Natural killer cell (primary cell): ENCODE measurements around the gene FAM13A. TPM values are rescaled to one million over a fixed set of nuclear protein-coding genes. Genes with fewer than 3 reads are reported as not detected.

ENCODE experiments used
- ATAC-seq, 3 donors: fragments of 150-1000 bp in 2 of 3; fragments of 200-7000 bp in 1 of 3; cut with Tn5 transposase; 1 replicate in 1 of 3; 2 replicates in 2 of 3; pipeline ENCODE4 v1.10.0; 2021; ENCODE audit warnings: mild to moderate bottlenecking in 2 of 3, moderate library complexity in 2 of 3
- DNase-seq, 2 donors: peaks; one replicate each; pipeline versions ENCODE4 v3.0.0 to v3.0.0-alpha.2; 2013 to 2021; ENCODE audit warnings: mixed read lengths in 1 of 2
- H3K27ac ChIP-seq: one replicate; pipeline ENCODE4 v1.5.1; 2013; ENCODE audit warnings: mild to moderate bottlenecking, low read length
- H3K27me3 ChIP-seq: one replicate; pipeline ENCODE4 v1.6.1; 2013; ENCODE audit warnings: low read length; ENCODE audit not compliant: control insufficient read depth, insufficient read depth
- H3K36me3 ChIP-seq: one replicate; pipeline ENCODE4 v1.6.1; 2013; ENCODE audit warnings: low read length; ENCODE audit not compliant: control insufficient read depth, insufficient read depth
- H3K4me1 ChIP-seq: one replicate; pipeline ENCODE4 v1.6.1; 2013; ENCODE audit warnings: low read length; ENCODE audit not compliant: control insufficient read depth, insufficient read depth
- H3K4me3 ChIP-seq: one replicate; pipeline ENCODE4 v1.5.1; 2013; ENCODE audit warnings: low read length
- H3K9me3 ChIP-seq: one replicate; pipeline ENCODE4 v1.6.1; 2013; ENCODE audit warnings: low read length; ENCODE audit not compliant: control insufficient read depth, insufficient read depth
- H3K27ac Mint-ChIP-seq, 2 donors: one replicate each; pipeline ENCODE4 v1.8.0; 2022; ENCODE audit warnings: mild to moderate bottlenecking in 2 of 2, mixed read lengths in 2 of 2, moderate library complexity in 1 of 2
- H3K27me3 Mint-ChIP-seq, 2 donors: one replicate each; pipeline ENCODE4 v1.8.0; 2022; ENCODE audit warnings: low read depth in 2 of 2, mixed read lengths in 2 of 2
- H3K36me3 Mint-ChIP-seq: one replicate; pipeline ENCODE4 v1.8.0; 2022; ENCODE audit warnings: mixed read lengths
- H3K4me1 Mint-ChIP-seq, 2 donors: one replicate each; pipeline ENCODE4 v1.8.0; 2022; ENCODE audit warnings: mixed read lengths in 2 of 2
- H3K4me3 Mint-ChIP-seq: one replicate; pipeline ENCODE4 v1.8.0; 2022; ENCODE audit warnings: mild to moderate bottlenecking, moderate library complexity, mixed read lengths
- H3K9me3 Mint-ChIP-seq, 2 donors: one replicate each; pipeline ENCODE4 v1.8.0; 2022; ENCODE audit warnings: mixed read lengths in 2 of 2
- WGBS: methylation state at CpG from one replicate; pipeline ENCODE4 v1.1.7; 2013; ENCODE audit warnings: missing lambda C conversion rate; ENCODE audit not compliant: insufficient coverage; 5-methylcytosine and 5-hydroxymethylcytosine counted together
- intact Hi-C: fragments of 100-400 bp; cut with micrococcal nuclease; formaldehyde crosslinking; loops from one replicate; pipeline ENCODE4 v1.14.2; 2022
- total RNA-seq, 4 donors: library from RNA; stranded (reverse); fragments of 120-200 nt in 1 of 4; gene quantifications; one replicate each; pipeline versions ENCODE4 v1.2.3 to v1.2.4, GENCODE V29; 2013 to 2022
- TF ChIP-seq, protein P1 (sequence below): fragments of 200-600 bp; IDR thresholded peaks from one replicate; pipeline ENCODE4 v1.8.0; 2022; ENCODE audit warnings: antibody characterized with exemption

The FAM13A gene
- total RNA-seq, 3 donors from 2014 or later (not counting 1 experiment from before 2014, with no cell fraction given): 8.8 to 10.0 (median 8.9) TPM

DNA sequence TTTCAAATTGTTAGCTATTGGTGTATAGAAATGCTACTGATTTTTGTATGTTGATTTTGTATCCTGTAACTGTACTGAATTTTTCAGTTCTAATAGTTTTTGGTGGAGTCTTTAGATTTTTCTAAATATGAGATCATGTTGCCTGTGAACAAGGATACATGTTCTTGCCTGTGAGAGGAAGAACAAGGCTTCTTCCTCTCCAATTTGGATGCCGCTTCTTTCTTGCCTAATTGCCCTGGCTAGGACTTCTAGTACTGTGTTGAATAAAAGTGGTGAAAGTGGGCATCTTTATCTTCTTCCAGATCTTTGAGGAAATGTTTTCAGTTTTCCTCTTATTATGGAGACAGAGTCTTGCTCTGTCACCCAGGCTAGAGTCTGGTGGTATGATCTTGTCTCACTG, 343.2 kb downstream of the FAM13A start:
- H3K4me3 ChIP-seq: no peak overlapping the region
- no peaks in the 10 kb centered on the region for H3K4me1 ChIP-seq
- H3K27me3 Mint-ChIP-seq: no peaks in the 10 kb centered on the region
- peak overlapping the region in 1 of 2 donors; percentile 4 for H3K27ac Mint-ChIP-seq
- H3K9me3 Mint-ChIP-seq: peaks cover 5 to 10% of the 10 kb centered on the region in 2 donors
- H3K36me3 Mint-ChIP-seq: peaks cover 45% of the 10 kb centered on the region
- H3K4me3 Mint-ChIP-seq: no peak overlapping the region
- intact Hi-C loops: no loop called here
- 100% methylated on average over 1 of the region's 1 CpG for WGBS
- no peaks in the 10 kb centered on the region for H3K27me3 ChIP-seq
- H3K9me3 ChIP-seq: peaks cover 11% of the 10 kb centered on the region
- H3K36me3 ChIP-seq: peaks cover 39% of the 10 kb centered on the region
- DNase-seq (no peak), ATAC-seq (no peak)
- TF ChIP-seq, protein P1, sequence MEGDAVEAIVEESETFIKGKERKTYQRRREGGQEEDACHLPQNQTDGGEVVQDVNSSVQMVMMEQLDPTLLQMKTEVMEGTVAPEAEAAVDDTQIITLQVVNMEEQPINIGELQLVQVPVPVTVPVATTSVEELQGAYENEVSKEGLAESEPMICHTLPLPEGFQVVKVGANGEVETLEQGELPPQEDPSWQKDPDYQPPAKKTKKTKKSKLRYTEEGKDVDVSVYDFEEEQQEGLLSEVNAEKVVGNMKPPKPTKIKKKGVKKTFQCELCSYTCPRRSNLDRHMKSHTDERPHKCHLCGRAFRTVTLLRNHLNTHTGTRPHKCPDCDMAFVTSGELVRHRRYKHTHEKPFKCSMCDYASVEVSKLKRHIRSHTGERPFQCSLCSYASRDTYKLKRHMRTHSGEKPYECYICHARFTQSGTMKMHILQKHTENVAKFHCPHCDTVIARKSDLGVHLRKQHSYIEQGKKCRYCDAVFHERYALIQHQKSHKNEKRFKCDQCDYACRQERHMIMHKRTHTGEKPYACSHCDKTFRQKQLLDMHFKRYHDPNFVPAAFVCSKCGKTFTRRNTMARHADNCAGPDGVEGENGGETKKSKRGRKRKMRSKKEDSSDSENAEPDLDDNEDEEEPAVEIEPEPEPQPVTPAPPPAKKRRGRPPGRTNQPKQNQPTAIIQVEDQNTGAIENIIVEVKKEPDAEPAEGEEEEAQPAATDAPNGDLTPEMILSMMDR: no peak
- peaks cover 0 to 6% of the 10 kb centered on the region in 2 donors for H3K4me1 Mint-ChIP-seq
- no peak overlapping the region for H3K27ac ChIP-seq

DNA sequence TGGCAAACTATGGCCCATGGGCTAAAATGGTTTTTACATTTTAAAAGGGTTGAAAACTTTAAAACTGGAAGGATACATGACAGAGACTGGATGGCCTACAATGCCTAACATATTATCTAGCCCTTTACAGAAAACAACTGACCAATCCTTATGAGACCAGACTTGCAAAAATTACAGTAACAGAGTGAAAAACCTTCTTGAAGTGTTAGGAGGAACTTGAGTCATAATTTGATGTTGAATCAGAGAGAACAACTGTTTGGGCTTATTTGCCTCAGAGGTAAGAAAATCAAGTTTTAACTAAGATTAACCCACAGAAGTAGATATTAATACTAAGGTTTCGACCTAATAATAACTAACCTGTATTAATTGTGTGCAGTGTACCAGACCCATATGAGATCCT, 347.0 kb downstream of the FAM13A start:
- H3K27ac Mint-ChIP-seq: no peak overlapping the region
- H3K4me3 Mint-ChIP-seq: no peak overlapping the region
- peaks cover 51% of the 10 kb centered on the region for H3K36me3 Mint-ChIP-seq
- no peak overlapping the region for H3K4me3 ChIP-seq
- peaks cover 0 to 6% of the 10 kb centered on the region in 2 donors for H3K4me1 Mint-ChIP-seq
- no peak for DNase-seq
- WGBS: no CpG with 5 or more reads among the region's 1 CpG
- TF ChIP-seq, protein P1: no peak
- no peak overlapping the region for H3K27ac ChIP-seq
- H3K9me3 ChIP-seq: no peaks in the 10 kb centered on the region
- no peaks in the 10 kb centered on the region for H3K27me3 ChIP-seq
- intact Hi-C loops: no loop called here
- no peaks in the 10 kb centered on the region for H3K27me3 Mint-ChIP-seq
- no peaks in the 10 kb centered on the region for H3K4me1 ChIP-seq
- peaks cover 0 to 3% of the 10 kb centered on the region in 2 donors for H3K9me3 Mint-ChIP-seq
- ATAC-seq: no peak
- H3K36me3 ChIP-seq: peaks cover 44% of the 10 kb centered on the region

DNA sequence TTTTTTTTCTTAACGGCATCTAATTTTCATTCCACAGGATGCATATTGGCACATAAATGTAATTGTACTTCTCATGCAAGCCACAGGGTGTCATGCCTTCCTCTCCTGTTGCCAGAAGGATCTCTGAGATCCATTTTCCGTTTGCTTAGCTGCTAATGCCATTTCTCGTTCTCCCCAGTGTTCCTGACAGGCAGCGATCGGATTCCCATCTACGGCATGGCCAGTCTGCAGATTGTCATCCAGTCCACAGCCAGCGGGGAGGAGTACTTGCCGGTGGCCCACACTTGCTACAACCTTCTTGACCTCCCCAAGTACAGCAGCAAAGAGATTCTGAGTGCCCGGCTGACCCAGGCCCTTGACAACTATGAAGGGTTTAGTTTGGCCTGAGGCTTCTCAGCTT, 350.4 kb downstream of the FAM13A start:
- intact Hi-C loops: no loop called here
- Histone ChIP-seq H3K9me3 (no peaks in the 10 kb centered on the region), H3K27ac (no peak overlapping the region), H3K27me3 (no peaks in the 10 kb centered on the region), H3K4me3 (no peak overlapping the region), H3K4me1 (no peaks in the 10 kb centered on the region), H3K36me3 (peaks cover 47% of the 10 kb centered on the region)
- no peak for DNase-seq
- WGBS: 97% methylated on average over 9 of the region's 9 CpGs
- H3K9me3 Mint-ChIP-seq: no peaks in the 10 kb centered on the region
- H3K36me3 Mint-ChIP-seq: peaks cover 37% of the 10 kb centered on the region
- H3K4me3 Mint-ChIP-seq: no peak overlapping the region
- H3K27ac Mint-ChIP-seq: no peak overlapping the region
- ATAC-seq: no peak
- TF ChIP-seq, protein P1: no peak
- no peaks in the 10 kb centered on the region for H3K4me1 Mint-ChIP-seq
- no peaks in the 10 kb centered on the region for H3K27me3 Mint-ChIP-seq

DNA sequence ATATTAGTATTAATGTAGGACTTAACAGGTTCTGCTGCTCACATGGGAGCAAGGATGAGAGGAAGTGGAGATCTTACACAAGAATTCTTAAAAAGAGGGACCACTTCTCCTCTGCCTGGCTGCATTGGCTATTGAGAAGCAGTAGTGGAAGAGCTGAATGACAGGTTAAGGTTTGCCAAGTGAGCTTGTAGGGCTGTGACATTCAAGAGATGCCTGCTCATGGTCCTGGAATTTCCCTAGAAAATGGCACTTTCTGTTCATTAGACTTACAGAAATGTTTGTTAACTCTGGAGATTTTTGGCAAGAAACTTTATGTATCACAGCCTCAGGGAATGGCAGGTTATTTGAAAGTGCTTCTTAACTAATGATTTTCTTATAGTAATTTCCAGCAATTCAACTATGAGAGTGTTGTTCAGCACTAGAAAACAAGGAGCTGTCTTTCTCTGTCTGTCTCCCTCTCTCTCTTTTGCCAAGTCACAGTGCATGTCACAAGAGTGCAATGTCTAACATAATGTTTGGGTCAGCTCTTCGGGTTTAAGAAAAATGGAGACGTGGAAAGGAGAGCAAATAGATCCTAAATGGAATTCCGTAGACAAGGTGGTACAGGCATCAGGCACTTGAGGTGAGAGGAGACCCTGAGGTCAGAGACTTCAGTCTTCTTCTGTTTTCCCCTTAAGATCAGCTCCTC, 351.0 kb downstream of the FAM13A start:
- Histone ChIP-seq H3K36me3 (peaks cover 46% of the 10 kb centered on the region), H3K9me3 (no peaks in the 10 kb centered on the region), H3K4me3 (no peak overlapping the region), H3K4me1 (no peaks in the 10 kb centered on the region), H3K27ac (no peak overlapping the region), H3K27me3 (no peaks in the 10 kb centered on the region)
- TF ChIP-seq, protein P1: no peak
- H3K4me1 Mint-ChIP-seq: no peaks in the 10 kb centered on the region
- intact Hi-C loops: no loop called here
- no peak overlapping the region for H3K4me3 Mint-ChIP-seq
- 94% methylated on average over 3 of the region's 3 CpGs for WGBS
- no peaks in the 10 kb centered on the region for H3K9me3 Mint-ChIP-seq
- no peaks in the 10 kb centered on the region for H3K27me3 Mint-ChIP-seq
- H3K27ac Mint-ChIP-seq: no peak overlapping the region
- no peak for ATAC-seq
- H3K36me3 Mint-ChIP-seq: peaks cover 37% of the 10 kb centered on the region
- no peak for DNase-seq
